ENCODE data around the gene NUDT21. TPM values are rescaled to one million over a fixed set of nuclear protein-coding genes. Genes with fewer than 3 reads are reported as not detected.
A peak's percentile ranks its signal among the peaks of the same experiment; 100 is the strongest.

NUDT21 gene
- total RNA-seq, 1 experiment from 2014 or later: 171 TPM

DNA sequence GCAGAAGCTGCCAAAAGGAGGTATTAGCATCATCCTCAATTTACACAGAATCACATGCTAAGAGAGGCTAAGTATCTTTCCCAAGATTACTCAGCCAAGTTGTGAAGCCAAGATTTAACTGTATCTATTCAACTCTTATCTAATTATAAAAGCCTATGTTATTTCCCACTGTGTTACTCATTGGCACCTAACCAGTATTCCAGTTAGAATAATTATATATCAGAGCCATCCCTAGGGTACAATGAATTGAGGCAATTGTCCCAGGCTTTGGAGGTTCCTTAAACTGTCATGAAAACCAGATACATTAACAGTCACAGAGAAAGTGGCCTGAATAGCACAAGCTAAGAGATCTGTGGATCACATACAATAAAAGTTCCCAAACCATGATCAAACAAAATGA is 14.9 kb downstream of the NUDT21 start:
- CTCF ChIA-PET: no interaction called here

DNA sequence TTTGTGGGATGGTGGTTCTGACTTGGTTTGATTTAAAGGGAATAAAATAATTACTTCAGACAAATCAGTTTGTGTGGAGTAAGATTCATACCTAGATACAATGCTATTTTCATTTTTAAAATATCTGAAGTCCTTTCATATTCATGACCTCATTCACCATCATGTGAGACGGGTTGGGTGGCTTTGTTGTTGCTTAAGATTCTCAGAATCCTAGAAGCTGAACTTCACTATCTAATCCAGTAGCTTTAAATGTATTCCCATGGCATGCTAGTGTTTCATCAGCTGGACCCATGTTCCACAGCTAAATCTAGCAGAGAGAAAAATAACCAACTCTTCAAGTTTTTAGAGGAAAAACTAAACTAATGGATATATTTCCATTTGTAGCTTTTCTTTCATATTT is 23.0 kb downstream of the NUDT21 start:
- ChIA-PET CTCF (no interaction called here), POLR2A (ENCODE audit: unreplicated experiment) (no interaction called here)

More for the DNA sequence above, 14.9 kb downstream of the NUDT21 start:
- Histone ChIP-seq H3K4me3 (no peak overlapping the region), H3K9me3 (ENCODE audit: insufficient read depth, low read depth) (no peaks in the 10 kb centered on the region), H3K27ac (no peak overlapping the region), H4K20me1 (ENCODE audit: insufficient read depth) (peaks cover 5% of the 10 kb centered on the region; the same call in 1 of the 2 replicates), H3K27me3 (ENCODE audit: insufficient read depth, low read depth) (no peaks in the 10 kb centered on the region), H3K4me1 (replicated peaks; ENCODE audit: insufficient read depth) (no peaks in the 10 kb centered on the region), H3K9me2 (ENCODE audit: insufficient read depth) (no peaks in the 10 kb centered on the region), H3F3A (ENCODE audit: insufficient read depth, low read depth) (peaks cover 14% of the 10 kb centered on the region), H3K36me3 (ENCODE audit: low read depth) (peaks cover 13% of the 10 kb centered on the region; the same call in 1 of the 2 replicates), H2AFZ (no peak overlapping the region), H3K79me2 (ENCODE audit: low read depth) (peaks cover 8% of the 10 kb centered on the region), H3K4me2 (no peak overlapping the region)
- intact Hi-C loops (cut with micrococcal nuclease; ENCODE audit: unreplicated experiment): no loop called here
- no peak for DNase-seq
- TF ChIP-seq CTCF (conservative IDR thresholded peaks at IDR 0.05): no peak
- no peak for TF ChIP-seq EZH2 (IDR thresholded peaks at IDR 0.05; ENCODE audit: low read depth)
- BruUV-seq (replicated peaks): no TSS peak
- POLR2A ChIA-PET (ENCODE audit: unreplicated experiment): no interaction called here

GRCh38 chr16:56426585-56426984 is 24.5 kb downstream of the NUDT21 start:
- H3F3A ChIP-seq (ENCODE audit: insufficient read depth, low read depth): peaks cover 42% of the 10 kb centered on the region
- peaks cover 33% of the 10 kb centered on the region for H3K79me2 ChIP-seq (ENCODE audit: low read depth)
- DNase-seq: peak in 1 of 2 experiments; percentile 44
- no peak overlapping the region for H2AFZ ChIP-seq
- H3K27me3 ChIP-seq (ENCODE audit: insufficient read depth, low read depth): no peaks in the 10 kb centered on the region
- H3K36me3 ChIP-seq (ENCODE audit: low read depth): 0 out of 2 replicates have a peak, but pooled peaks cover 3% of the 10 kb centered on the region
- CTCF ChIA-PET: interaction anchor here (0.6 kb wide), 1 partner anchor 585 kb away, joined by 3 read pairs; no protein-coding TSS in a partner anchor
- peak overlapping the region; percentile 19; the same call in 1 of the 2 replicates for H3K27ac ChIP-seq
- POLR2A ChIA-PET (ENCODE audit: unreplicated experiment): no interaction called here
- no peak overlapping the region for H3K4me2 ChIP-seq
- H3K9me2 ChIP-seq (ENCODE audit: insufficient read depth): no peaks in the 10 kb centered on the region
- no peak overlapping the region for H3K4me3 ChIP-seq
- no peak for TF ChIP-seq CTCF (conservative IDR thresholded peaks at IDR 0.05)
- TF ChIP-seq EZH2 (IDR thresholded peaks at IDR 0.05; ENCODE audit: low read depth): no peak
- H4K20me1 ChIP-seq (ENCODE audit: insufficient read depth): no peaks in the 10 kb centered on the region
- H3K9me3 ChIP-seq (ENCODE audit: insufficient read depth, low read depth): no peaks in the 10 kb centered on the region
- no TSS peak for BruUV-seq (replicated peaks)
- peaks cover 31% of the 10 kb centered on the region for H3K4me1 ChIP-seq (replicated peaks; ENCODE audit: insufficient read depth)
- intact Hi-C loops (cut with micrococcal nuclease; ENCODE audit: unreplicated experiment): no loop called here

More for the DNA sequence above, 23.0 kb downstream of the NUDT21 start:
- Histone ChIP-seq H3F3A (ENCODE audit: insufficient read depth, low read depth) (peaks cover 43% of the 10 kb centered on the region), H3K79me2 (ENCODE audit: low read depth) (peaks cover 26% of the 10 kb centered on the region), H4K20me1 (ENCODE audit: insufficient read depth) (no peaks in the 10 kb centered on the region), H3K4me2 (no peak overlapping the region), H3K9me3 (ENCODE audit: insufficient read depth, low read depth) (no peaks in the 10 kb centered on the region), H3K4me1 (replicated peaks; ENCODE audit: insufficient read depth) (peaks cover 16% of the 10 kb centered on the region), H2AFZ (no peak overlapping the region), H3K36me3 (ENCODE audit: low read depth) (peaks cover 5% of the 10 kb centered on the region; the same call in 1 of the 2 replicates), H3K27me3 (ENCODE audit: insufficient read depth, low read depth) (no peaks in the 10 kb centered on the region), H3K27ac (no peak overlapping the region), H3K9me2 (ENCODE audit: insufficient read depth) (no peaks in the 10 kb centered on the region), H3K4me3 (no peak overlapping the region)
- no TSS peak for BruUV-seq (replicated peaks)
- DNase-seq: no peak
- no peak for TF ChIP-seq CTCF (conservative IDR thresholded peaks at IDR 0.05)
- intact Hi-C loops (cut with micrococcal nuclease; ENCODE audit: unreplicated experiment): no loop called here
